HEK293 (cell line): ENCODE measurements around the gene CFAP46.
A peak's percentile ranks its signal among the peaks of the same experiment; 100 is the strongest.

Experiments used
- EGR2 ChIP-seq: fragments of 450-650 bp; formaldehyde crosslinking; IDR thresholded peaks from 2 replicates; pipeline ENCODE4 v1.5.1; 2016; ENCODE audit warnings: low read depth, missing biosample characterization, missing genetic modification characterization
- FEZF1 ChIP-seq: fragments of 450-650 bp; formaldehyde crosslinking; IDR thresholded peaks from 2 replicates; pipeline ENCODE4 v1.5.1; 2016; ENCODE audit warnings: missing biosample characterization, missing genetic modification characterization
- GFI1B ChIP-seq: fragments of 450-650 bp; formaldehyde crosslinking; IDR thresholded peaks from 2 replicates; pipeline ENCODE4 v1.5.1; 2016; ENCODE audit warnings: missing biosample characterization, missing genetic modification characterization
- KLF7 ChIP-seq: fragments of 450-650 bp; formaldehyde crosslinking; IDR thresholded peaks from 2 replicates; pipeline ENCODE4 v1.5.1; 2016; ENCODE audit warnings: missing biosample characterization, missing genetic modification characterization, borderline replicate concordance
- SALL2 ChIP-seq: fragments of 450-650 bp; formaldehyde crosslinking; IDR thresholded peaks from 2 replicates; pipeline ENCODE4 v1.5.0; 2017; ENCODE audit warnings: missing biosample characterization, mild to moderate bottlenecking, missing genetic modification characterization, borderline replicate concordance
- SCRT2 ChIP-seq: fragments of 450-650 bp; formaldehyde crosslinking; IDR thresholded peaks from 2 replicates; pipeline ENCODE4 v1.5.1; 2016; ENCODE audit warnings: missing biosample characterization, missing genetic modification characterization
- ZBTB1 ChIP-seq: fragments of 450-650 bp; formaldehyde crosslinking; IDR thresholded peaks from 2 replicates; pipeline ENCODE4 v1.5.1; 2016; ENCODE audit warnings: missing biosample characterization, missing genetic modification characterization
- ZBTB17 ChIP-seq: fragments of 450-650 bp; formaldehyde crosslinking; IDR thresholded peaks from 2 replicates; pipeline ENCODE4 v1.5.1; 2016; ENCODE audit warnings: missing biosample characterization, missing genetic modification characterization
- ZFP41 ChIP-seq: fragments of 450-650 bp; formaldehyde crosslinking; IDR thresholded peaks from 2 replicates; pipeline ENCODE4 v1.5.1; 2016; ENCODE audit warnings: missing biosample characterization, missing genetic modification characterization, borderline replicate concordance
- ZNF133 ChIP-seq: fragments of 450-650 bp; formaldehyde crosslinking; IDR thresholded peaks from 2 replicates; pipeline ENCODE4 v1.5.1; 2016; ENCODE audit warnings: missing biosample characterization, missing genetic modification characterization
- ZNF184 ChIP-seq: fragments of 450-650 bp; IDR thresholded peaks from 2 replicates; pipeline ENCODE4 v1.5.1; 2018; ENCODE audit warnings: missing biosample characterization, mild to moderate bottlenecking, missing genetic modification characterization
- ZNF214 ChIP-seq: fragments of 450-650 bp; formaldehyde crosslinking; IDR thresholded peaks from 2 replicates; pipeline ENCODE4 v1.5.1; 2017; ENCODE audit warnings: missing biosample characterization, mild to moderate bottlenecking, missing genetic modification characterization, borderline replicate concordance
- ZNF239 ChIP-seq: fragments of 450-650 bp; formaldehyde crosslinking; IDR thresholded peaks from 2 replicates; pipeline ENCODE4 v1.5.1; 2016; ENCODE audit warnings: missing biosample characterization, missing genetic modification characterization
- ZNF335 ChIP-seq: fragments of 450-650 bp; formaldehyde crosslinking; conservative IDR thresholded peaks from 2 replicates; pipeline ENCODE4 v1.5.1; 2016; ENCODE audit warnings: missing biosample characterization, missing genetic modification characterization
- ZNF37A ChIP-seq: fragments of 450-650 bp; IDR thresholded peaks from 2 replicates; pipeline ENCODE4 v1.5.1; 2018; ENCODE audit warnings: missing biosample characterization, missing genetic modification characterization
- ZNF544 ChIP-seq: fragments of 450-650 bp; formaldehyde crosslinking; IDR thresholded peaks from 2 replicates; pipeline ENCODE4 v1.5.0; 2017; ENCODE audit warnings: missing biosample characterization, missing genetic modification characterization
- ZNF623 ChIP-seq: fragments of 450-650 bp; formaldehyde crosslinking; IDR thresholded peaks from 2 replicates; pipeline ENCODE4 v1.5.1; 2016; ENCODE audit warnings: missing biosample characterization, missing genetic modification characterization
- ZNF626 ChIP-seq: fragments of 450-650 bp; sonication (Bioruptor Pico); formaldehyde crosslinking; IDR thresholded peaks from 2 replicates; pipeline ENCODE4 v1.5.1; 2018; ENCODE audit warnings: missing biosample characterization, missing genetic modification characterization, inconsistent platforms
- ZNF670 ChIP-seq: fragments of 450-650 bp; formaldehyde crosslinking; IDR thresholded peaks from 2 replicates; pipeline ENCODE4 v1.5.1; 2016; ENCODE audit warnings: missing biosample characterization, missing genetic modification characterization, low read depth
- ZNF76 ChIP-seq: fragments of 450-650 bp; formaldehyde crosslinking; IDR thresholded peaks from 2 replicates; pipeline ENCODE4; 2016; ENCODE audit warnings: low read depth, missing biosample characterization, missing genetic modification characterization, borderline replicate concordance
- ZNF776 ChIP-seq: fragments of 450-650 bp; formaldehyde crosslinking; IDR thresholded peaks from 2 replicates; pipeline ENCODE4 v1.5.0; 2017; ENCODE audit warnings: missing biosample characterization, missing genetic modification characterization, borderline replicate concordance
- ZNF843 ChIP-seq: fragments of 450-650 bp; formaldehyde crosslinking; IDR thresholded peaks from 2 replicates; pipeline ENCODE4 v1.5.1; 2016; ENCODE audit warnings: missing biosample characterization, missing genetic modification characterization
- TF ChIP-seq, protein P1 (sequence below): fragments of 450-650 bp; formaldehyde crosslinking; conservative IDR thresholded peaks from 2 replicates; pipeline ENCODE4 v1.5.1; 2016; ENCODE audit warnings: low read depth, missing biosample characterization, missing genetic modification characterization
- TF ChIP-seq, protein P2 (sequence below): fragments of 450-650 bp; formaldehyde crosslinking; conservative IDR thresholded peaks from 2 replicates; pipeline ENCODE4 v1.5.1; 2016; ENCODE audit warnings: low read depth, missing biosample characterization, missing genetic modification characterization
- TF ChIP-seq, protein P3 (sequence below): fragments of 450-650 bp; formaldehyde crosslinking; IDR thresholded peaks from 2 replicates; pipeline ENCODE4 v1.5.1; 2016; ENCODE audit warnings: missing biosample characterization, missing genetic modification characterization
- TF ChIP-seq, protein P4 (sequence below): fragments of 450-650 bp; formaldehyde crosslinking; IDR thresholded peaks from 2 replicates; pipeline ENCODE4 v1.5.1; 2016; ENCODE audit warnings: missing biosample characterization, missing genetic modification characterization

CFAP46 gene

GRCh38 chr10:132793871-132794849 lies 148.2 kb downstream of the CFAP46 start (continued):
- TF ChIP-seq, protein P1, sequence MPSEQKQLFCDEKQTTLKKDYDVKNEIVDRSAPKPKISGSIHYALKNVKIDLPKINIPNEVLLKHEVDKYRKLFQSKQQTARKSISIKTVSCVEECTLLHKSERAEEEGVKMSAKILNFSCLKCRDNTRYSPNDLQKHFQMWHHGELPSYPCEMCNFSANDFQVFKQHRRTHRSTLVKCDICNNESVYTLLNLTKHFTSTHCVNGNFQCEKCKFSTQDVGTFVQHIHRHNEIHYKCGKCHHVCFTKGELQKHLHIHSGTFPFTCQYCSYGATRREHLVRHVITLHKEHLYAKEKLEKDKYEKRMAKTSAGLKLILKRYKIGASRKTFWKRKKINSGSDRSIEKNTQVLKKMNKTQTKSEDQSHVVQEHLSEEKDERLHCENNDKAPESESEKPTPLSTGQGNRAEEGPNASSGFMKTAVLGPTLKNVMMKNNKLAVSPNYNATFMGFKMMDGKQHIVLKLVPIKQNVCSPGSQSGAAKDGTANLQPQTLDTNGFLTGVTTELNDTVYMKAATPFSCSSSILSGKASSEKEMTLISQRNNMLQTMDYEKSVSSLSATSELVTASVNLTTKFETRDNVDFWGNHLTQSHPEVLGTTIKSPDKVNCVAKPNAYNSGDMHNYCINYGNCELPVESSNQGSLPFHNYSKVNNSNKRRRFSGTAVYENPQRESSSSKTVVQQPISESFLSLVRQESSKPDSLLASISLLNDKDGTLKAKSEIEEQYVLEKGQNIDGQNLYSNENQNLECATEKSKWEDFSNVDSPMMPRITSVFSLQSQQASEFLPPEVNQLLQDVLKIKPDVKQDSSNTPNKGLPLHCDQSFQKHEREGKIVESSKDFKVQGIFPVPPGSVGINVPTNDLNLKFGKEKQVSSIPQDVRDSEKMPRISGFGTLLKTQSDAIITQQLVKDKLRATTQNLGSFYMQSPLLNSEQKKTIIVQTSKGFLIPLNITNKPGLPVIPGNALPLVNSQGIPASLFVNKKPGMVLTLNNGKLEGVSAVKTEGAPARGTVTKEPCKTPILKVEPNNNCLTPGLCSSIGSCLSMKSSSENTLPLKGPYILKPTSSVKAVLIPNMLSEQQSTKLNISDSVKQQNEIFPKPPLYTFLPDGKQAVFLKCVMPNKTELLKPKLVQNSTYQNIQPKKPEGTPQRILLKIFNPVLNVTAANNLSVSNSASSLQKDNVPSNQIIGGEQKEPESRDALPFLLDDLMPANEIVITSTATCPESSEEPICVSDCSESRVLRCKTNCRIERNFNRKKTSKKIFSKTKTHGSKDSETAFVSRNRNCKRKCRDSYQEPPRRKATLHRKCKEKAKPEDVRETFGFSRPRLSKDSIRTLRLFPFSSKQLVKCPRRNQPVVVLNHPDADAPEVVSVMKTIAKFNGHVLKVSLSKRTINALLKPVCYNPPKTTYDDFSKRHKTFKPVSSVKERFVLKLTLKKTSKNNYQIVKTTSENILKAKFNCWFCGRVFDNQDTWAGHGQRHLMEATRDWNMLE, result no peak
- TF ChIP-seq, protein P2, sequence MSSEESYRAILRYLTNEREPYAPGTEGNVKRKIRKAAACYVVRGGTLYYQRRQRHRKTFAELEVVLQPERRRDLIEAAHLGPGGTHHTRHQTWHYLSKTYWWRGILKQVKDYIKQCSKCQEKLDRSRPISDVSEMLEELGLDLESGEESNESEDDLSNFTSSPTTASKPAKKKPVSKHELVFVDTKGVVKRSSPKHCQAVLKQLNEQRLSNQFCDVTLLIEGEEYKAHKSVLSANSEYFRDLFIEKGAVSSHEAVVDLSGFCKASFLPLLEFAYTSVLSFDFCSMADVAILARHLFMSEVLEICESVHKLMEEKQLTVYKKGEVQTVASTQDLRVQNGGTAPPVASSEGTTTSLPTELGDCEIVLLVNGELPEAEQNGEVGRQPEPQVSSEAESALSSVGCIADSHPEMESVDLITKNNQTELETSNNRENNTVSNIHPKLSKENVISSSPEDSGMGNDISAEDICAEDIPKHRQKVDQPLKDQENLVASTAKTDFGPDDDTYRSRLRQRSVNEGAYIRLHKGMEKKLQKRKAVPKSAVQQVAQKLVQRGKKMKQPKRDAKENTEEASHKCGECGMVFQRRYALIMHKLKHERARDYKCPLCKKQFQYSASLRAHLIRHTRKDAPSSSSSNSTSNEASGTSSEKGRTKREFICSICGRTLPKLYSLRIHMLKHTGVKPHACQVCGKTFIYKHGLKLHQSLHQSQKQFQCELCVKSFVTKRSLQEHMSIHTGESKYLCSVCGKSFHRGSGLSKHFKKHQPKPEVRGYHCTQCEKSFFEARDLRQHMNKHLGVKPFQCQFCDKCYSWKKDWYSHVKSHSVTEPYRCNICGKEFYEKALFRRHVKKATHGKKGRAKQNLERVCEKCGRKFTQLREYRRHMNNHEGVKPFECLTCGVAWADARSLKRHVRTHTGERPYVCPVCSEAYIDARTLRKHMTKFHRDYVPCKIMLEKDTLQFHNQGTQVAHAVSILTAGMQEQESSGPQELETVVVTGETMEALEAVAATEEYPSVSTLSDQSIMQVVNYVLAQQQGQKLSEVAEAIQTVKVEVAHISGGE, result no peak
- peak; percentile 78 for TF ChIP-seq ZNF843 (tag by site-specific recombination)
- no peak for TF ChIP-seq EGR2 (tag by site-specific recombination)
- 0 out of 2 replicates have a peak, but pooled peaks have one; percentile 13 for TF ChIP-seq ZNF623
- TF ChIP-seq ZNF37A (tag by site-specific recombination), result no peak
- no peak for TF ChIP-seq ZNF214 (tag by site-specific recombination)
- TF ChIP-seq ZFP41, result no peak
- TF ChIP-seq ZNF184 (tag by site-specific recombination), result 0 out of 2 replicates have a peak, but pooled peaks have one; percentile 55
- TF ChIP-seq SCRT2 (tag by site-specific recombination), result peak; percentile 78
- TF ChIP-seq FEZF1, result peak; percentile 80
- peak; percentile 68 for TF ChIP-seq ZBTB17 (tag by site-specific recombination)
- TF ChIP-seq GFI1B (tag by site-specific recombination), result peak; percentile 51; the same call in 1 of the 2 replicates
- no peak for TF ChIP-seq ZNF776 (tag by site-specific recombination)
- TF ChIP-seq SALL2 (tag by site-specific recombination), result no peak
- peak; percentile 38; the same call in 1 of the 2 replicates for TF ChIP-seq ZNF76 (tag by site-specific recombination)
- no peak for TF ChIP-seq ZNF133 (tag by site-specific recombination)
- TF ChIP-seq ZNF626 (tag by site-specific recombination), result no peak
- no peak for TF ChIP-seq ZNF544
- TF ChIP-seq, protein P3, sequence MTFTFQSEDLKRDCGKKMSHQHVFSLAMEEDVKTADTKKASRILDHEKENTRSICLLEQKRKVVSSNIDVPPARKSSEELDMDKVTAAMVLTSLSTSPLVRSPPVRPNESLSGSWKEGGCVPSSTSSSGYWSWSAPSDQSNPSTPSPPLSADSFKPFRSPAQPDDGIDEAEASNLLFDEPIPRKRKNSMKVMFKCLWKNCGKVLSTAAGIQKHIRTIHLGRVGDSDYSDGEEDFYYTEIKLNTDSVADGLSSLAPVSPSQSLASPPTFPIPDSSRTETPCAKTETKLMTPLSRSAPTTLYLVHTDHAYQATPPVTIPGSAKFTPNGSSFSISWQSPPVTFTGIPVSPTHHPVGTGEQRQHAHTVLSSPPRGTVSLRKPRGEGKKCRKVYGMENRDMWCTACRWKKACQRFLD (tag by site-specific recombination), result no peak
- peak; percentile 37; the same call in 1 of the 2 replicates for TF ChIP-seq ZBTB1
- no peak for TF ChIP-seq KLF7
- no peak for TF ChIP-seq ZNF670 (tag by site-specific recombination)
- TF ChIP-seq ZNF239 (tag by site-specific recombination), result no peak
- peak; percentile 52 for TF ChIP-seq ZNF335
- TF ChIP-seq, protein P4, sequence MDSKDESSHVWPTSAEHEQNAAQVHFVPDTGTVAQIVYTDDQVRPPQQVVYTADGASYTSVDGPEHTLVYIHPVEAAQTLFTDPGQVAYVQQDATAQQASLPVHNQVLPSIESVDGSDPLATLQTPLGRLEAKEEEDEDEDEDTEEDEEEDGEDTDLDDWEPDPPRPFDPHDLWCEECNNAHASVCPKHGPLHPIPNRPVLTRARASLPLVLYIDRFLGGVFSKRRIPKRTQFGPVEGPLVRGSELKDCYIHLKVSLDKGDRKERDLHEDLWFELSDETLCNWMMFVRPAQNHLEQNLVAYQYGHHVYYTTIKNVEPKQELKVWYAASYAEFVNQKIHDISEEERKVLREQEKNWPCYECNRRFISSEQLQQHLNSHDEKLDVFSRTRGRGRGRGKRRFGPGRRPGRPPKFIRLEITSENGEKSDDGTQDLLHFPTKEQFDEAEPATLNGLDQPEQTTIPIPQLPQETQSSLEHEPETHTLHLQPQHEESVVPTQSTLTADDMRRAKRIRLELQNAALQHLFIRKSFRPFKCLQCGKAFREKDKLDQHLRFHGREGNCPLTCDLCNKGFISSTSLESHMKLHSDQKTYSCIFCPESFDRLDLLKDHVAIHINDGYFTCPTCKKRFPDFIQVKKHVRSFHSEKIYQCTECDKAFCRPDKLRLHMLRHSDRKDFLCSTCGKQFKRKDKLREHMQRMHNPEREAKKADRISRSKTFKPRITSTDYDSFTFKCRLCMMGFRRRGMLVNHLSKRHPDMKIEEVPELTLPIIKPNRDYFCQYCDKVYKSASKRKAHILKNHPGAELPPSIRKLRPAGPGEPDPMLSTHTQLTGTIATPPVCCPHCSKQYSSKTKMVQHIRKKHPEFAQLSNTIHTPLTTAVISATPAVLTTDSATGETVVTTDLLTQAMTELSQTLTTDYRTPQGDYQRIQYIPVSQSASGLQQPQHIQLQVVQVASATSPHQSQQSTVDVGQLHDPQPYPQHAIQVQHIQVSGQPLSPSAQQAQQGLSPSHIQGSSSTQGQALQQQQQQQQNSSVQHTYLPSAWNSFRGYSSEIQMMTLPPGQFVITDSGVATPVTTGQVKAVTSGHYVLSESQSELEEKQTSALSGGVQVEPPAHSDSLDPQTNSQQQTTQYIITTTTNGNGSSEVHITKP, result peak; percentile 97
